Measurements from ENCODE around the gene NR1H2.

The NR1H2 gene

GRCh38 chr19:50425581-50425980, 49.3 kb downstream of the NR1H2 start:
- ATAC-seq (ENCODE audit: low read depth) (no peak), DNase-seq (ENCODE audit: low spot score in 2 of 2) (no peak)
- peaks cover 22% of the 10 kb centered on the region for H3K36me3 Mint-ChIP-seq
- no peaks in the 10 kb centered on the region for H3K27me3 Mint-ChIP-seq
- H3K4me3 Mint-ChIP-seq = no peak overlapping the region
- H3K9me3 Mint-ChIP-seq = no peaks in the 10 kb centered on the region
- H3K27ac Mint-ChIP-seq = no peak overlapping the region
- H3K4me1 Mint-ChIP-seq = peaks cover 37% of the 10 kb centered on the region

- H3K27ac Mint-ChIP-seq = peak overlapping the region; percentile 95
- no peaks in the 10 kb centered on the region for H3K9me3 Mint-ChIP-seq
- no peak for DNase-seq (ENCODE audit: low spot score in 2 of 2)
- ATAC-seq (ENCODE audit: low read depth) = no peak
- H3K36me3 Mint-ChIP-seq = peaks cover 13% of the 10 kb centered on the region
- H3K4me1 Mint-ChIP-seq = peaks cover 37% of the 10 kb centered on the region
- peak overlapping the region; percentile 27 for H3K4me3 Mint-ChIP-seq
- no peaks in the 10 kb centered on the region for H3K27me3 Mint-ChIP-seq
These were observed 51.2 kb downstream of the NR1H2 start for GRCh38 chr19:50427318-50427925.

GRCh38 chr19:50427997-50428425, 51.8 kb downstream of the NR1H2 start:
- H3K4me3 Mint-ChIP-seq = peak overlapping the region; percentile 11
- H3K9me3 Mint-ChIP-seq = no peaks in the 10 kb centered on the region
- no peaks in the 10 kb centered on the region for H3K27me3 Mint-ChIP-seq
- peak; percentile 69 to 72 for DNase-seq (ENCODE audit: low spot score in 2 of 2)
- H3K27ac Mint-ChIP-seq = peak overlapping the region; percentile 95
- H3K4me1 Mint-ChIP-seq = peaks cover 40% of the 10 kb centered on the region
- peak; percentile 44 for ATAC-seq (ENCODE audit: low read depth)
- peaks cover 13% of the 10 kb centered on the region for H3K36me3 Mint-ChIP-seq

DNA sequence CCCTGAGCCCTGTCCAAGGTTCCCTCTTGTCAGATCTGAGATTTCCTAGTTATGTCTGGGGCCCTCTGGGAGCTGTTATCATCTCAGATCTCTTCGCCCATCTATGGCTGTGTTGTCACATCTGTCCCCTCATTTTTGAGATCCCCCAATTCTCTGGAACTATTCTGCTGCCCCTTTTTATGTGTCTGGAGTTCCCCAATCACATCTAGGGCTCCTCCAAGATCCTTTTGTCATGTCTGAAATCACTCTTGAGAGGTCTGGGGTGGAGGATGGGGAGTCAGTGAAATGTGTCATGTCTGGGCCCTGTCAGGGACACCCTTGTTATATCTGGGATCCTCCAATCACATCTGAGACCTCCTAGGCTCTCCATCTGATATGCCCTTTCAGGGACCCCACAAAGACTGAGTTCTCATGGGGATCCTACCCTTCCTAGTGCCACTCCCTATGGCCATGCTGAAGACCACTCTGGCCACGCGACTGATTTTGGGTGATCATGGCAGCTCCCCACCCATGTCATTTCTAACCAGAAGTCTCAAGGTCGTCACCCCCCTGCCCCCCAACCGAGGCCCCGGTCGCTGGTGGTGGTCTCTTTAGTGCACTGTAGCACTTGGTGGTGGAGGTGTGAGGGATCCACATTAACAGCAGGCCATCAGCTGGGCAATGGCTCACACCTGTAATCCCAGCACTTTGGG, 52.7 kb downstream of the NR1H2 start:
- DNase-seq (ENCODE audit: low spot score in 2 of 2) (peak in 1 of 2 donors; percentile 44), ATAC-seq (ENCODE audit: low read depth) (no peak)
- H3K36me3 Mint-ChIP-seq = peaks cover 6% of the 10 kb centered on the region
- H3K27ac Mint-ChIP-seq = peak overlapping the region; percentile 95
- no peaks in the 10 kb centered on the region for H3K27me3 Mint-ChIP-seq
- H3K4me3 Mint-ChIP-seq = no peak overlapping the region
- no peaks in the 10 kb centered on the region for H3K9me3 Mint-ChIP-seq
- H3K4me1 Mint-ChIP-seq = peaks cover 38% of the 10 kb centered on the region

DNA sequence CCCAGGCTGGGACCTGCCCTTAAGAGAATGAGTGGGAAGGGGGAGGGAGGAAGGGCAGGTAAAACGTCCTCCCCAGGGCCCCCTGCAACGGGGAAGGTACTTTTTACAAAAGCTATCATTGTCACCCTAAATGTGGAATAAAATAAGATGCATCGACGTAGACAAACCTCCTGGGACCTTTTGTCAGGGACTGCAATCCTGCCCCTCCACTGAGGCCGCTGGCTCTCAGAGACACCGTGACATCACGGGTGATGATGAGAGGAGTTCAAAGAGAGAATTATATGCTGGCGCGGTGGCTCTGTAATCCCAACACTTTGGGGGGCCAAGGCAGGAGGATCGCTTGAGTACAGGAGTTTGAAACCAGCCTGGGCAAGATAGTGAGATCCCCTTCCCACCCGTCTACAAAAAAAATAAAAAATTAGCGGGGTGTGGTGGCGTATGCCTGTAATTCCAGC, 54.7 kb downstream of the NR1H2 start:
- Mint-ChIP-seq H3K4me1 (peaks cover 44% of the 10 kb centered on the region), H3K36me3 (no peaks in the 10 kb centered on the region)

DNA sequence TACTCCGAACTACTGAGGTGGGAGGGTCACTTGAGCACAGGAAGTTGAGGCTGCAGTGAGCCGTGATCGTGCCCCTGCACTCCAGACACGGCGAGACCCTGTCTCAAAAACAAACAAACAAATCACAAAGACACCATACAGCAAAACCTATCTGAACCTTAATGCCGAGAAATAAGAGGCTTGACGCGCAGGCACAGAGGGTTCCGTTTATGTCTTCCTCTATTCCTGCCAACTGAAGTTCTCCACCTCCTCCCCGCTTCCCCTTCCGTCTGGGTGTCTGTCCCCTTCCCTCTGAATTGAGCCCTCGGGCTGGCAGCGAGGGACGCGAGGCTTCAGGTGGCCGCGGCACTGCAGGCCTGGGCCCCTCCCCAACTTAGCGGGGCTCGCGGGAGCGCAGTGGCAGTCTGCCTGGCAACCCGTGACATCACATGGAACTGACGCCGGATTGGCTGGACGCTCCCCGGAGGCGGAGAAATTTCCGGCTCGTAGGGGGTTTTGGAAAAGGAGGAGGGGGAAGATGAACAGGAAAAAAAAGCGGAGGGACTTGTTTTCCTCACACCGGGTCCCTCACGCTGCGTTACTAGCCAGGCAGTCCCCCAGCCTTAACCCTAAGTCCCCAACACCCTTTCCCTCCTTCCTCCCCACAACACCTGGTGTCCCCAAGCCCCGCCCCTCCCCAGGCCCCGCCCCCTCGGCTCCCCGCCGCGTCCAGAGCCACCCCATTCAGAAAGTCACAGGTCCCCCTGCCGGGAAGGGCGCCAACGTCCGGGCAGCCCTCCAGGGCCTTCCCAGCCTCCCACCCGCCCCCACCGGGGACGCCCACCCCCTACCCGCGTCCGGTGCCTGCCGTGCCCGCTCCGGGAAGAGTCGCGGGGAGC, 55.3 kb downstream of the NR1H2 start:
- H3K9me3 Mint-ChIP-seq = no peaks in the 10 kb centered on the region
- H3K4me3 Mint-ChIP-seq = peak overlapping the region; percentile 86
- peak overlapping the region; percentile 95 for H3K27ac Mint-ChIP-seq
- no peaks in the 10 kb centered on the region for H3K36me3 Mint-ChIP-seq
- peaks cover 46% of the 10 kb centered on the region for H3K4me1 Mint-ChIP-seq
- ATAC-seq (ENCODE audit: low read depth) = peak; percentile 59
- H3K27me3 Mint-ChIP-seq = no peaks in the 10 kb centered on the region
- DNase-seq (ENCODE audit: low spot score in 2 of 2) = peak; percentile 93 to 97

More for the DNA sequence above, 54.7 kb downstream of the NR1H2 start:
- peak overlapping the region; percentile 86 for H3K4me3 Mint-ChIP-seq
- H3K27me3 Mint-ChIP-seq = no peaks in the 10 kb centered on the region
- ATAC-seq (ENCODE audit: low read depth) = peak; percentile 55
- no peaks in the 10 kb centered on the region for H3K9me3 Mint-ChIP-seq
- H3K27ac Mint-ChIP-seq = peak overlapping the region; percentile 95
- peak; percentile 57 to 73 for DNase-seq (ENCODE audit: low spot score in 2 of 2)

GRCh38 chr19:50432221-50433028, 56.2 kb downstream of the NR1H2 start, which contains the start of gene MYBPC2:
TSS of gene MYBPC2 (plus strand) at chr19:50432892. CDS start at chr19:50432954, 62 bp downstream.
- peak within 1 kb of the TSS; percentile 95 for H3K27ac Mint-ChIP-seq
- no peak for DNase-seq (ENCODE audit: low spot score in 2 of 2)
- H3K4me3 Mint-ChIP-seq = peak within 1 kb of the TSS; percentile 86
- no peak for ATAC-seq (ENCODE audit: low read depth)
- no peaks in the 10 kb centered on the region for H3K27me3 Mint-ChIP-seq
- peaks cover 50% of the 10 kb centered on the region for H3K4me1 Mint-ChIP-seq
- no peaks in the 10 kb centered on the region for H3K9me3 Mint-ChIP-seq
- no peaks in the 10 kb centered on the region for H3K36me3 Mint-ChIP-seq
